Activated CD4-positive, CD25-positive, alpha-beta regulatory T cell treated with anti-CD3 and anti-CD28 coated beads, Interleukin-2, amount 50 U/mL, for 16 hours (primary cell): ENCODE results near the gene PIK3CB.
"Not testable (repeated sequence)": the region's sequence is repeated elsewhere in the genome, so short reads cannot be mapped to it uniquely, and the experiment has no call there.

Experiments
- DNase-seq: peaks from one replicate; pipeline ENCODE4 v3.0.0-alpha.2; 2020; ENCODE audit warnings: low read depth, low spot score

The PIK3CB gene

DNA sequence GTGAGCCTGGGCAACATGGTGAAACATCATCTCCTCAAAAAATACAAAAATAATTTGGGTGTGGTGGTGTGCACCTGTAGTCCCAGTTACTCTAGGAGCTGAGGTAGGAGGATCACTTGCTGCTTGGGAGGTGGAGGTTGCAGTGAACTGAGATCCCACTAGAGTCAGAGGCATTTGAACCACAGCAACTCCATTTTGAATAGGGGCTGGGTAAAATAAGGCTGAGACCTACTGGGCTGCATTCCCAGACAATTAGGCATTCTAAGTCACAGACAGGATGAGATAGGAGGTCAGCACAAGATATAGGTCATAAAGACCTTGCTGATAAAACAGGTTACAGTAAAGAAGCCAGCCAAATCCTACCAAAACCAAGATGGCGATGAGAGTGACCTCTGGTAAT lies 12.1 kb upstream of the PIK3CB start:
- DNase-seq: not testable (repeated sequence)

DNA sequence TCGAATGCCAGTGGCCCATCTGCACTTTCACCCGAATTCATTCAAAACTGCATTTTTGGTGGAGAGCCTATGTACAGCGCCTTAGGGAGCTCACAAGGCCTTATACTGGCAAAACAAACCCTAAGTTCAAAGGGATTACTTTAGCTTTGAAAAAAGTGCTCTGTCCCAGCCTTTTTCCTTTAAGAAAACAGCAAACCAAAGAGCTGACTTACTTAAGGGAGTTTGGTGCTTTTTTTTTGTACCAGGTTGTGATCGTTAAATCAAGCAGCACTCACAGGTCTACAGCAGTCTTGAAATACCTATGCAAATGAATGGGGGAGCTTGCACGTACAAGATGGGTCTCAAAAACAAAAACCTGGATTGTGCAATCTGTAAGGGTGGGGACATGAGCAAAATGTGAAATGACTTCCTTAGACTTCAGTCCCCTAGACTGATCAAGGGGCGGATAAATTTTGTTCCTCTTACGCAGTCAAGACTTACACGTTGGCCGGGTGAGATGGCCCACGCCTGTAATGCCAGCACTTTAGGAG lies 11.6 kb upstream of the PIK3CB start:
- DNase-seq: no peak

DNA sequence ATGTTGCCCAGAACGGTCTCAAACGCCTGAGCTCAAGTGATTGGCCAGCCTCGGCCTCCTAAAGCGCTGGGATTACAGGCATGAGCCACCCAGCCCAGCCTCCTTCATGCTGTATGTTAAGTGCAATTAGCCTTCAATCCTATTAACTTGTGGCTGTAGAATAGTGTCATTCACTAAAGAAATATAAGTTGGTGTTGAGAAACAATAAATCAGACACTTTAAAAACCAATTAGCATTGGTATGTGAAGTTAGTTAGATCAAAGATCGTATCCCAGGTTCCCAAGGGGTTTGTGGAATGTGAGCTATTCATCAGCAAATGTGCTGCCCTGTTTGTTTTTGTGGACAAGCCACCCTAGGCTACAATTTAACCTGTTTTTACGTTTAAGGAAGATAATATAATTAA lies 11.0 kb upstream of the PIK3CB start:
- DNase-seq: no peak

DNA sequence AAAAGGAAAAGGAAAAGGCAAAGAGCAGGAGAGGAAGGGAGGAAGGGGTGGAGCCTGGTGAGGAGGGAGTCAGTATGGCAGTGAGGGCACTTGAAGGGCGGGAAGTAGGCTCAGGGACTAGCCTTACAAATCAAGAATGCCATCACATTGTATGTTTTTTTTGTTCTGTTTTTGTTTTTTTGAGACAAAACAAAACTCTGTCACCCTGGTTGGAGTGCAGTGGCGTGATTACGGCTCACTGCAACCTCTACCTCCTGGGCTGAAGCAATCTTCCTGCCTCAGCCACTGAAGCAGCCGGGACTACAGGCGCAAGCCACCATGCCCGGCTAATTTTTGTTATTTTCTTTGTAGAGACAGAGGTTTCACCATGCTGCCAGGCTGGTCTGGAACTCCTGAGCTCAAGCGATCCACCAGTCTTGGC lies 10.5 kb upstream of the PIK3CB start:
- no peak for DNase-seq

DNA sequence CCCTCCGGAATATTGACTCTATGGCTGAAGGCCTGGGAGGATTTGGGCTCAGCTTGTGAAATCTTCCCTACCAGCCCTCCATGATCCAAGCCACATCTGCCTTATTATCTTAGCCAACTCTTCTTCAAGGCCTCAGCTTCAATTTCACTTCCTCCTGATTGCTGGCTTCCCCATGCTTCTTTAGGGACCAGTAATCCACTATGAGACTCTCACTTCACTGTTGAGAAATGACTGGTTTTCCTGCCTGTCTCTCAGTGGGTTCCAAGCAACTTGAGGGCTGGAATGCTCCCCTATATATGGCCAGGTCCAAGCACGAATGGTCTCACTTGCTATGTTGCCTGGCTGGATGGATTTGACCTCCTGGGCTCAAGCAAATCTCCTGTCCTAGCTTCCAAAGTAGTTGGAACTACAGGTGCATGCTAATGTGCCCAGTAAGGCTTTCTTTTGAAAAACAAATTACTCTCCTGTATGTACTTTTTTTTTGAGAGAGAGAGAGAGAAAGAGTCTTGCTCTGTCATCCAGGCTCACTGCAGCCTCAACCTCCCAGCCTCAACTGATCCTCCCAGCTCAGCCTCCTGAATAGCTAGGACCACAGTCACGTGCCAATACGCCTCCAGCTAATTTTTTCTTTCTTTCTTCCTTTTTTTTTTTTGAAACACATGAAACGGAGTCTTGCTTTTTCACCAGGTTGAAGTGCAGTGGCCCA lies 7.9 kb upstream of the PIK3CB start:
- DNase-seq: no peak

DNA sequence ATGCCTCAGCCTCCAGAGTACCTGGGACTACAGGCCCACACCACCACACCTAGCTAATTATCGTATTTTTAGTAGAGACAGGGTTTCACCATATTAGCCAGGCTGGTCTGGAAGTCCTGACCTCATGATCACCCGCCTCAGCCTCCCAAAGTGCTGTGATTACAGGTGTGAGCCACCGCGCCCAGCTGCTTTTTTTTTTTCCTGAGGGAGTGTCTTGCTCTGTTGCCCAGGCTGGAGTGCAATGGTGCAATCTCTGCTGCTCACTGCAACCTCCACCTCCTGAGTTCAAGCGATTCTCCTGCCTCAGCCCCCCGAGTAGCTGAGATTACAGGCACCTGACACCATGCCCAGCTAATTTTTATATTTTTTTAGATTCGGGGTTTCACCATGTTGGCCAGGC lies 3.7 kb upstream of the PIK3CB start:
- not testable (repeated sequence) for DNase-seq

DNA sequence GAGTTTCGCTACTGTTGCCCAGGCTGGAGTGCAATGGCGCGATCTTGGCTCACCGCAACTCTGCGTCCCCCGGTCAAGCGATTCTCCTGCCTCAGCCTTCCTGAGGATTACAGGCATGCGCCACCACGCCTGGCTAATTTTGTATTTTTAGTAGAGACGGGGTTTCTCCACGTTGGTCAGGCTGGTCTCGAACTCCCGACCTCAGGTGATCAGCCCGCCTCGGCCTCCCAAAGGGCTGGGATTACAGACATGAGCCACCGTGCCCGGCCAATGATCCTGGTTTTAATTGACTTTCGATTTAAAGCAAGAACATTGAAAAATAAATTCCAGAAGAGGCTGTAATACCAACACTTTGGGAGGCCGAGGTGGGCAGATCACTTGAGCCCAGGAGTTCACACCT lies 1.1 kb upstream of the PIK3CB start:
- DNase-seq: not testable (repeated sequence)

DNA sequence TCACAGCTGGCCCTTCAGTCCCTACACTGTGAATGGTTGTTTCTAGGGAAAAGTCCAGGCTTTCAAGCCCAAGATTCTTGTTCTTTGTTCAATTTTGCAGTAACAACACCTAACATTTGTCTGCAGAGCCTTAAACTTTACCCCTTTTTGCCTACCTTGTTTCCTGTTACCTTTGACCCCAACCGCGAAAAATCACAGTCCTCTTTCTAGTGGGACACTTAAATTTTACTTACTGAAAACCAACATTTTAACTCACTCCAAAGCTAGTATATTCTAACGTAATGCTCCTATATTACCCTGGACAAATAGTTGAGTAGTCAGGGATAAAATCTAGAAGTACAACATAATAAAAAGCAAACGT lies 649 bp upstream of the PIK3CB start:
- no peak for DNase-seq

DNA sequence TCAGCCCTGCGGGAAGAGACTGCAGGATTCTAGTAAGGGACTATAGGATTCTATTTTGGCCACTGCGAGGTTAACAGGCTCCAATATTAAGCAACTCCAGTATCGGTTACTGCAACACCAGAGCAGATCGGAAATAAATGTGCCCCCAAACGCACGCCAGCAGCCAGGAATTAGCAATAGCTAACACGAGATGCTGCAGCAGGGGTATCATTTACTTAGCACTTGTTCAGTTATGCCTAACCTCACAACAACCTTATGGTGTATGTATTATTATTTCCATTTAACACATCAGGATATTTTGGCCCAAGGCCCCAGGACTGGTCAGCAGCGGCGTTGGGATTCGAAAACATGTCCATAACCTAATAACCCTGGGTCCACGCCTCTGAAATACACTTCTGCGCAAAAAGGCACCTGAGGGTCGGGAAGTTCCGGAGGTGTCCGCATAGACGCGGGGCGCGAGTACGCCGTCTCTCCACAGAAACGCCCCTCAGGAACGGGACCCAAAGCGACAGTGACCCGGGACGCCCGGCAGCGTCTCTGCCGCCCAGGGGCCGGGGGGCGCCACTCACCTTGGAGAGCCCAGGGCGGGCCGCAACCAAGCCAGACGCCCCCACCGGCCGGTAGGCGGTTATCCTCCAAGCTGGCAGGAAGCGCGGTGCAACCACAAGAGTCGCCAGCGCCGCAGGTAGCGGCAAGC lies 681 bp downstream of the PIK3CB start:
- DNase-seq: no peak

DNA sequence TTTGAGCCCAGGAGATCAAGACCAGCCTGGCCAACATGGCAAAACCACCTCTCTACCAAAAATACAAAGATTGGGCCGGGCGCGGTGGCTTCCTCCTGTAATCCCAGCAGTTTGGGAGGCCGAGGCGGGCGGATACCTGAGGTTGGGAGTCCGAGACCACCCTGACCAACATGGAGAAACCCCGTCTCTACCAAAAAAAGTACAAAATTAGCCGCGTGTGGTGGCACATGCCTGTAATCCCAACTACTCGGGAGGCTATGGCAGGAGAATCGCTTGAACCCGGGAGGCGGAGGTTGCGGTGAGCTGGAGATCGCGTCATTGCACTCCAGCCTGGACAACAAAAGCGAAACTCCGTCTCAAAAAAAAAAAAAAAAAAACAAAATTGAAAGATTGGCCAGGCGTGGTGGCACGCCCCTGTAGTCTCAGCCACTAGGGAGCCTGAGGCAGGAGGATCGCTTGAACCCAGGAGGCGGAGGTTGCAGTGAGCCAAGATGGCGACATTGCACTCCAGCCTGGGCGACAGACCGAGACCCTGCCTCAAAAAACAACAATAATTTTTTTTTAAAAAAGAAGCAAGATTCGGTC lies 2.2 kb downstream of the PIK3CB start:
- DNase-seq: not testable (repeated sequence)

DNA sequence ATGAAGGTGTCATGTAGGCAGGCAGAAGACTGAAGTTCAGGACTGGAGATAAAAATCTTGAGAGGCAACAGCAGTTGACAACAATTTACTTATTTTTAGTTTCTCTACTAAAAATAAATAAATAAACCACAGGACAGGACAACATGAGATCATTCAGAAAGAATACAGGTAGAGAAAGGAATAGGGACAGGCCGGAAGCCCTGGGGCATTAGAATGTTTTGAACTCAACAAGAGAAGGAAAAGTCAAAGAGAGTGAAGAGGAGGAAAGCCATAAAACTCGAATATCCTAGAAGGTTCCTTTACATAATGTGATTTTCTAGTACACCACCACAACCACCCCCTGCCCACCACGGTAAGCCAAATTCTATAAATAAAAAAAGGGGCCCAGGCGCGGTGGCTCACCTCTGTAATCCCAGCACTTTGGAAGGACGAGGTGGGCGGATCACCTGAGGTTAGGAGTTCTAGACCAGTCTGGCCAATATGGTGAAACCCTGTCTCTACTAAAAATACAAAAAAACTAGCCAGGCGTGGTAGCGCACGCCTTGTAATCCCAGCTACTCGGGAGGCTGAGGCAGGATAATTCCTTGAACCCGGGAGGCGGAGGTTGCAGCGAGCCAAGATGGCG lies 4.7 kb downstream of the PIK3CB start:
- no peak for DNase-seq

DNA sequence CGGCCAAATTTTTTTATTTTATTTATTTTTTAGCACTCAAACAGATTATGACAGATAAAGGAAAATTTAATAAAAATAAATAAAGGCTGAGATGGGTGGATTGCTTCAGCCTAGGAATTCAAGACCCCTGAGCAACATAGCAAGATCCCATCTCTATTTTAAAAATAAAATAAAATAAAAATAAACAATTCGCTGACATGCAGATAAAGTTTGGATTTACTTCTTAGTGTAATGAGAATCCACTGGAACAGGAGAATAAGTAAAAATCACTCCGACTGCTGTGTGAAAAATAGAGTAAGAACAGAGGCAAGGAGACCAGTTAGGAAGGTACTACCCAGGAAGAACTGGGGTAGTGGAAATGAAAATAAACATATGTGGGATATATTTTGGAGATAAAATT lies 5.6 kb downstream of the PIK3CB start:
- DNase-seq: no peak

DNA sequence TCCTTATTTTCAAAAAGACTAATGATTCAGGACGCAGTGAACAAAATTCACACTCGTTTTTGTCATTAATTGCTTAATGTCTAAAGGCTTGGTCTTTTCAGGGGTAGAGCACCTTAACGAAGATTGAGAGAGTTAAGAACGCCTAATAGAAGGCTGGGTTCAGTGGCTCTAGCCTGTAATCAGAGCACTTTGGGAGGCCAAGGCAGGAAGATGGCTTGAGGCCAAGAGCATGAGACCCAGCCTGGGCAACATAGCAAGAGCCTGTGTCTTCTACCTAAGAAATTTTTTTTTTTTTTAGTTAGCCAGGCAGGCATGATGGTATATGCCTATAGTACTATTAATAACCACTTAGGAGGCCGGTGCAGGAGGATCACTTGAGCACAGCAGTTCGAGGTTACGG lies 7.5 kb downstream of the PIK3CB start:
- DNase-seq: no peak

DNA sequence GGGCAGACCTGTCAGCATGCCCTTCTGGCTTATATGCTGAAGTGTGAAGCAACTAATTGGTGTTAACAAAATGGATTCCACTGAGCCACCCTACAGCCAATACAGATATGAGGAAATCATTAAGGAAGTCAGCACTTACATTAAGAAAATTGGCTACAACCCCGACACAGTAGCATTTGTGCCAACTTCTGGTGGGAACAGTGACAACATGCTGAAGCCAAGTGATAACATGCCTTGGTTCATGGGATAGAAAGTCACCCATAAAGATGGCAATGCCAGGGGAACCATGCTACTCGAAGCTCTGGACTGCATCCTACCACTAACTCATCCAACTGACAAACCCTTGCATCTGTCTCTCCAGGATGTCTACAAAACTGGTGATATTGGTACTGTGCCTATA lies 9.4 kb downstream of the PIK3CB start:
- no peak for DNase-seq

DNA sequence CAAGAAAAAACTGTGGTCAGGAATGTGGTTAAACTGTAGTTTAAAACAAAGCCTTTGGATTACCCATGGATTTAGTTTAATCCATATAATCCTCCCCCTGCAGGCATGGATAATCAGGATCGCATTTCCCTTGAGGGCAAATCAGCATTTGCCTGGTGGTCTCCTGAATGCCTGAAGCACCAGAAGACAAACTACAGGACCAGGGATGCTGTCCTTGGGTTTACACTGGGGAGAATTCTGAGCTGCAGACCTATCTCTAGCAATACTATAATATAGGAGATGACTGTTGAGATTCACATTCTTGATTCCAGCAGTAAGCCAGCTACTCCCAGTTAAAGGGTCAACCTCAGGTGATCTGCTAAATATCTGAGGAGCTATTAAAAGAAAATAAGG lies 10.6 kb downstream of the PIK3CB start:
- no peak for DNase-seq

DNA sequence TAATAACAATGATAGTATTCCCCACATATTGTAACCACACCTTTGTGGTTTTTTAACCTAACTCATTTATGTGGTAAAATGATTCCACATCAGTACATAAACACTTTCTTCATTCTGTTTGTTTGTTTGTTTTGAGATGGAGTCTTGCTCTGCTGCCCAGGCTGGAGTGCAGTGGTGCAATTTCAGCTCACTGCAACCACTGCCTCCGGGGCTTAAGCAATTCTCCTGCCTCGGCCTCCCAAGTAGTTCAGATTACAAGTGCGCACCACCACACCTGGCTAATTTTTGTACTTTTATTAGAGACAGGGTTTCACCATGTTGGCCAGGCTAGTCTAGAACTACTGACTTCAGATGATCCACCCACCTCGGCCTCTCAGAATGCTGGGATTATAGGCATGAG lies 14.3 kb downstream of the PIK3CB start:
- not testable (repeated sequence) for DNase-seq

DNA sequence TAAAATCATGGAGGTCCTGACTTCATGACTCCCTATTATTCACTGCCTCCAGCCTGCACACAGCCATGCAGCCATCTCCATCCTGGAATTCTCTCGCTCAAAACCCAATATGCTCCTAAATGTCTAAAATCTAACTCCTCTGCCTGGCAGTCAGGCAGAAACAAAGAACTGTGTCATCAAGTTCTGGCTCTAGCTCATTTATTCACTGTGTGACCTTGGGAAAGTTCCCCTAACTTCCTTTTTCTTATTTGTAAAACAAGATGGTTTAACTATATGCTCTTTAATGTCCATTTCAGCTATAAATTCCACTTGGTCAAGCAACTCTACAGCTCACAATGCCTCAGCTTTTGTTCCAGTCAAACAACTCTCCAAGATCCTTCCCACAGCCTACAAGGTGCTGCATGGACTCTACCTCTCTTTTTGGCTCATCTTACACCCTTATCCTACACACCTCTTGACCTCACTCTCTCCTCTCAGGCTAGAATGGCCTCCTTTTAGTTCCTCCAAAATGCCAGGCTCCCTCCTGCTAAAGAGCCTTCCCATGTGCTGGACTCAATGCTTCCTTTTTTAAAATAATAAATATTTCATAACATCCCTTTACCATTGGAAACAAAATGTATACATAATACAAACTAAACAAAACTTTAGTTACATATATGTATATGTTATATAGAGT lies 16.4 kb downstream of the PIK3CB start:
- no peak for DNase-seq

DNA sequence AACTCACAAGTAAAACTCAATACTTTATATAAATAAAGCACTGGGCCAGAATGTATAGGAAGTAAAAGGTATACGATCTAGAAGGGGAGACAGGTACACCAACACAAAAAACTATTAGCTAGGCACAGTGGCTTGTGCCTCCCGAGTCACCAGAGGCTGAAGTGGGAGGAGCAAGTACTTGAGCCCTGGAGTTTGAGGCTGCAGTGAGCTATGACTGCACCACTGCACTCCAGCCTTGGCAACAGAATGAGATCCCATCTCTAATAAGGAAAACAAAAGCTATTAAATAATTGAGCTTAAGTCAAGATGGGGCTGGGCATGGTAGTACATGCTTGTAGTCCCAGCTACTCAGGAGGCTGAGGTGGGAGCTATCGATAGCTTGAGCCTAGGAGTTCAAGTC lies 17.0 kb downstream of the PIK3CB start:
- DNase-seq: no peak

DNA sequence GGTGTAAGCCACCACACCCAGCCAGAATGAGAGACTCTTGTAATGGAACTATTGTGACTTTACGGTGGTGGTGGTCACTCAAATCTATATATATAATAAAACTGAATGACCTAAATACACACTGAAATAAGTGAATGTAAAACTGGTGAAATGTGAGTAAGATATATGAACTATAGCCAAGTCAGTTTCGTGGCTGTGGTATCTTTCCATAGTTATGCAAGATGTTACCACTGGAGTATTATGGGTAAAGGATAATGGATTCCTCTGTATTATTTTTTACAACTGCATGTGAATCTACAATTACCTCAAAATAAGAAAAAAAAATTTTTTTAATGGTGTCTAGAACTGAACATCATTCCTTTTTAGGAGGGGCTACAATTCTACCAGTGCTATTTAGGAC lies 21.9 kb downstream of the PIK3CB start:
- no peak for DNase-seq

DNA sequence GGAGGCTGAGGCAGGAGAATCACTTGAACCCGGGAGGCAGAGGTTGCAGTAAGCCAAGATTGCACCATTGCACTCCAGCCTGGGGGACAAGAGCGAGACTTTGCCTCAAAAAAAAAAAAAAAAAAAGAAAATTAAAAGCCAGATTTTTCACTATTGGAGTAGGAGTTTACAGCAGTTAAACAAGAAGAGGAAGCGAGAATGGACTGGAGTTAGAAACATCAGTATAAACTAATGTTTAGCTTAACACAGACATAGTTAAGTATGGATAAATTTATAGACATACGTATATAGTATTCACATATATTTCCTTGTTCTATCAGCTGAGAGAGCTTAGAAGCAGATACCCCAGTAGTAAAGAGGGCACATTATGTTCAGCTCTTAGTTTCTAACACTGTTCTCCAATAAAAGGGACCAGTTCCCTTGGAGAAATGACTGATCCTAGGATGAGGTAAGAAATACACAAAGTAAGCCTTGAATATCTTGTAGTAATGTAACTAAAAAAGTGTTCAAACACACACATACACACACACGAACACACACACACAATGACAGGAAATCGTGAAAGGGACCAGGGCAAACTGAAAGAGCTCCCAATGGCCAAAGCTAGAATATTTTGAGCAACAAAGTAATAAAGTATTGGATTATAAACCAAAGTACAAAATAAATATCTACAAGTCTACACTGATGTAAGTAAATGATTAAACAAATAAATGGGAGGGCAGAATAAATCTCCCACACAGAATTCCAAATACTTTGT lies 25.1 kb downstream of the PIK3CB start:
- DNase-seq: no peak

DNA sequence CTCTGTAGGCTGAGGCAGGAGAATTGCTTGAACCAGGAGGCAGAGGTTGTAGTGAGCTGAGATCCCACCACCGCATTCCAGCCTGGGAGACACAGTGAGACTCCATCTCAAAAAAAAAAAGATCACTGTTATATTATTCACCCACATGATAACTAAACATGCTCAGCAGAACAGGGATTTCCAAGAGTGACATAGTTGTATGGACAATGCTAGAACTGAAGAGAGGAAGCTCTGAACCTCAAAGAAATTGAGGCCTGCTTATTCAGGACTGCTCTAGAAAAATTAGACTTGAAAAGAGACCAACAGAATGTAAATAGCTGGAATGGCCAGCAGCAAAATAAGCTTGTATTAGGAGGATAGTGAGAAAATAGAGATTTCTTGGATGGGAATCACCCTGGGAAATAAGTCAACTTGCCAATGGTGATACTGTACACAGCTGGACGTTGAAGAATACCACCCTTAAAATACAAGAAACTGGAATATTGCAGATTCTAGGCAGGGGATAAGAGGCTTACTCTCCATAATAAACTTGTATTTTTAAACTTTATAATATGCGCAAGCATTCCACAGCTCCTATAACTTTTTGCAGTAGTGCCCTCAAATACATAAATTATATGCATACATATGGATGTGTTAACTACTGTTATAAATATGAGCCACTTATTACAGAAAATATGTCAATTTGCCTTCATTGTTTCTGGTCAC lies 28.2 kb downstream of the PIK3CB start:
- DNase-seq: no peak
